Duodenal mucosa (tissue), 2 donors: ENCODE results near the gene MRPS24.

Experiments used
- H3K27ac ChIP-seq: one replicate; pipeline ENCODE4 v1.7.0; 2013; ENCODE audit warnings: low read depth, low read length
- H3K27me3 ChIP-seq, 2 donors: one replicate each; pipeline ENCODE4 v1.7.0; 2013; ENCODE audit warnings: low read length in 2 of 2, control low read depth in 1 of 2; ENCODE audit not compliant: insufficient read depth in 2 of 2, control insufficient read depth in 1 of 2
- H3K36me3 ChIP-seq, 2 donors: one replicate each; pipeline ENCODE4 v1.7.0; 2013; ENCODE audit warnings: low read length in 2 of 2, control low read depth in 1 of 2; ENCODE audit not compliant: insufficient read depth in 2 of 2, control insufficient read depth in 1 of 2
- H3K4me1 ChIP-seq, 2 donors: one replicate each; pipeline ENCODE4 v1.7.0; 2013; ENCODE audit warnings: low read length in 2 of 2, control low read depth in 1 of 2; ENCODE audit not compliant: insufficient read depth in 2 of 2, control insufficient read depth in 1 of 2
- H3K4me3 ChIP-seq, 2 donors: one replicate each; pipeline ENCODE4 v1.7.0; 2013; ENCODE audit warnings: low read length in 2 of 2, low read depth in 1 of 2
- H3K9ac ChIP-seq, 2 donors: one replicate each; pipeline ENCODE4 v1.7.0; 2013; ENCODE audit warnings: low read length in 2 of 2, low read depth in 1 of 2
- H3K9me3 ChIP-seq, 2 donors: one replicate each; pipeline ENCODE4 v1.7.0; 2013; ENCODE audit warnings: low read length in 2 of 2, control low read depth in 1 of 2; ENCODE audit not compliant: control insufficient read depth in 1 of 2

MRPS24 gene

GRCh38 chr7:43895847-43896415, 26.6 kb upstream of the MRPS24 start:
- no peak overlapping the region for H3K4me3 ChIP-seq
- peaks cover 4 to 5% of the 10 kb centered on the region in 2 donors for H3K4me1 ChIP-seq
- H3K27ac ChIP-seq, result no peak overlapping the region
- H3K9ac ChIP-seq, result no peak overlapping the region
- no peaks in the 10 kb centered on the region for H3K9me3 ChIP-seq
- H3K27me3 ChIP-seq, result no peaks in the 10 kb centered on the region
- peaks cover 0 to 3% of the 10 kb centered on the region in 2 donors for H3K36me3 ChIP-seq

GRCh38 chr7:43891069-43891955, 22.0 kb upstream of the MRPS24 start:
- H3K36me3 ChIP-seq, result peaks cover 0 to 7% of the 10 kb centered on the region in 2 donors

GRCh38 chr7:43890468-43890867, 21.2 kb upstream of the MRPS24 start:
- Histone ChIP-seq H3K27me3 (no peaks in the 10 kb centered on the region), H3K4me1 (peaks cover 7 to 9% of the 10 kb centered on the region in 2 donors), H3K36me3 (peaks cover 5 to 14% of the 10 kb centered on the region in 2 donors), H3K4me3 (no peak overlapping the region), H3K9me3 (no peaks in the 10 kb centered on the region), H3K9ac (no peak overlapping the region), H3K27ac (no peak overlapping the region)

More at GRCh38 chr7:43891069-43891955, 22.0 kb upstream of the MRPS24 start:
- no peaks in the 10 kb centered on the region for H3K9me3 ChIP-seq
- no peak overlapping the region for H3K4me3 ChIP-seq
- no peak overlapping the region for H3K9ac ChIP-seq
- H3K27me3 ChIP-seq, result no peaks in the 10 kb centered on the region
- no peak overlapping the region for H3K27ac ChIP-seq
- H3K4me1 ChIP-seq, result peaks cover 7 to 9% of the 10 kb centered on the region in 2 donors

- H3K27ac ChIP-seq, result no peak overlapping the region
- H3K9me3 ChIP-seq, result no peaks in the 10 kb centered on the region
- H3K9ac ChIP-seq, result no peak overlapping the region
Observed at GRCh38 chr7:43888993-43889945, 20.0 kb upstream of the MRPS24 start.

DNA sequence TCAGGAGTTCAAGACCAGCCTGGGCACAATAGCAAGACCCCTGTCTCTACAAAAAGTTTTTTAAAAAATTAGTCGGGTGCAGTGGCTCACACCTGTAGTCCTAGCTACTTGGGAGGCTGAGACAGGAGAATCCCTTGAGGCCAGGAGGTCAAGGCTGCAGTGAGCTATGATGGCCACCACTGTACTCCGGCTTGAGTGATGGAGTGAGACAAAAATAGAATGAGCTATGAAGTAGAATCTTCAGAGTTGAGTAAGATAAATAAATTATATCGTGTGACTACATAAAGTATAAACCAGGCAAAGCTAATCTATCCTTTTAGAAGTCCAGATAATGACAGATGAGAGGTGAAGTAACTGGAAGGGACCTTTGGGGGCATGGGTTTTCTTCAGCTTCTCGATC, 15.3 kb upstream of the MRPS24 start:
- Histone ChIP-seq H3K27ac (no peak overlapping the region), H3K36me3 (peaks cover 5 to 53% of the 10 kb centered on the region in 2 donors), H3K4me3 (no peak overlapping the region), H3K27me3 (no peaks in the 10 kb centered on the region), H3K4me1 (no peaks in the 10 kb centered on the region), H3K9me3 (no peaks in the 10 kb centered on the region), H3K9ac (no peak overlapping the region)

More at GRCh38 chr7:43888993-43889945, 20.0 kb upstream of the MRPS24 start:
- no peaks in the 10 kb centered on the region for H3K27me3 ChIP-seq
- H3K36me3 ChIP-seq, result peaks cover 5 to 26% of the 10 kb centered on the region in 2 donors
- H3K4me3 ChIP-seq, result no peak overlapping the region
- H3K4me1 ChIP-seq, result peaks cover 7 to 9% of the 10 kb centered on the region in 2 donors

DNA sequence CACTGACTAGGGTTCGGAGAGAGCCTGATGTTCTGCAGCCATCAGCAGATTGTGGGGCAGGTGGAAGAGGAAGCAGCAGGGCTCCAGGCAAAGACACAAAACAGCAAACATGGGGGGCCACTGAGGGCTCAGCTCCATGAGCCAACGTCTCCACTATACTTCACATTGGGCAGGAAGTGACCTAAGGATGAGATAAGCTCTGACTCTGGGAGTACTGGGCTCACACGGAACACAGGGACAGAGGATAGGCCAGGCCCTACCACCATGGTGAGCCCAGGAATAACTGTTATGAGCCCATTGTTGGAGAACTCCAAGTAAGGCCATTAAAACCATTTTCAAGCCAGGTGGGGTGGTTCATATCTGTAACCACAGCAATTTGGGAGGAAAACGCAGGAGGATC, 14.9 kb upstream of the MRPS24 start:
- H3K4me3 ChIP-seq, result no peak overlapping the region
- peaks cover 5 to 57% of the 10 kb centered on the region in 2 donors for H3K36me3 ChIP-seq
- H3K9me3 ChIP-seq, result no peaks in the 10 kb centered on the region
- H3K4me1 ChIP-seq, result no peaks in the 10 kb centered on the region
- H3K9ac ChIP-seq, result no peak overlapping the region
- no peaks in the 10 kb centered on the region for H3K27me3 ChIP-seq
- H3K27ac ChIP-seq, result no peak overlapping the region

- H3K36me3 ChIP-seq, result peaks cover 14 to 80% of the 10 kb centered on the region in 2 donors
- H3K27ac ChIP-seq, result no peak overlapping the region
- H3K4me3 ChIP-seq, result no peak overlapping the region
- H3K9ac ChIP-seq, result no peak overlapping the region
- no peaks in the 10 kb centered on the region for H3K4me1 ChIP-seq
- H3K9me3 ChIP-seq, result no peaks in the 10 kb centered on the region
- H3K27me3 ChIP-seq, result no peaks in the 10 kb centered on the region
Observed at GRCh38 chr7:43880596-43880995, 11.3 kb upstream of the MRPS24 start.

DNA sequence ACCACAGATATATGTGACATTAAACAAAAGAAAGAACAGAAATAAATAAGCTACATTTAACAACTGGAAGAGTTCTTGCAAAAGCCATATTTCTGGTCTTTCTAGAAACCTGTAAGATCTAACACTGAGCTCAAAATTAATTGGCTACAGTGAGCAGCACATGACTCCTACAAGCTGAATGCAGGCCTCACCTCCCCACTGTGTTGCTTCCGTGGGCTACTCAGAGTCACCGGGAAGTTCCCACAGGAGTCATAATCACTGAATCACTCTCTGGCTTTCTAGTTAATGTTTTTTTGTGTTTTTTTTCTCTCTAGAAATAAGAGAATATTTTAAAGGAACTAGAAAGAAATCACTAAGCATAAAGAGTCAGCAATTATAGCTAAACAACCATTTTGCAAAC, 10.2 kb upstream of the MRPS24 start:
- no peak overlapping the region for H3K9ac ChIP-seq
- H3K27me3 ChIP-seq, result no peaks in the 10 kb centered on the region
- H3K9me3 ChIP-seq, result no peaks in the 10 kb centered on the region
- no peaks in the 10 kb centered on the region for H3K4me1 ChIP-seq
- H3K36me3 ChIP-seq, result peaks cover 16 to 76% of the 10 kb centered on the region in 2 donors
- H3K27ac ChIP-seq, result no peak overlapping the region
- H3K4me3 ChIP-seq, result no peak overlapping the region

DNA sequence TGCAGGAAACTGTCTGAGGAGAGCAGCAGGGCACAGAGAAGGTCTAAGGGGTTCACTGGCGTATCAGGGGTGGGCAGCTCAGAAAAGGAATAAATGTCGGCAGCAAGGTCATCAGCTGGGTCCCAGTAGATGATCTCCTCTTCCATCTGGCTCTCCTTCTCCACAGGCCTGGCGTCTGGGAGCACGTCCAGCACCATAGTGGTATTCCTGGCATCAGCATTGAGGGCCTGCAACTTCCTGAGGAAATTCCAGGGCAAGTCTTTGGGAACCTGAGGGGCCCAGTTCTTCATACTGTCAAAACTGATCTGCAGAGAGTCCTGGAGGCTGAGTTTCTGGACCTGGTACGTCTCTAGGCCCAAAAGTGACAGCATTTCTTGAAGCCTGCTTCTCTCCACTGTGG, 9.6 kb upstream of the MRPS24 start:
- H3K9ac ChIP-seq, result no peak overlapping the region
- no peaks in the 10 kb centered on the region for H3K9me3 ChIP-seq
- peaks cover 16 to 70% of the 10 kb centered on the region in 2 donors for H3K36me3 ChIP-seq
- no peak overlapping the region for H3K27ac ChIP-seq
- no peak overlapping the region for H3K4me3 ChIP-seq
- no peaks in the 10 kb centered on the region for H3K4me1 ChIP-seq
- H3K27me3 ChIP-seq, result no peaks in the 10 kb centered on the region
